ENCODE data around the gene FCSK. TPM values are rescaled to one million over a fixed set of nuclear protein-coding genes. Genes with fewer than 3 reads are reported as not detected.

FCSK gene
- total RNA-seq, 6 experiments from 2014 or later: 10.9 to 16.7 (median 13.4) TPM

- ATAC-seq (no peak), DNase-seq (no peak)
- Histone ChIP-seq H3K27ac (no peak overlapping the region), H3K36me3 (no peaks in the 10 kb centered on the region), H3K4me3 (no peak overlapping the region), H3K27me3 (no peaks in the 10 kb centered on the region), H3K9me3 (no peaks in the 10 kb centered on the region), H3K4me1 (peaks cover 0 to 14% (median 3%) of the 10 kb centered on the region in 4 donors)
- intact Hi-C loops (cut with DNase I): no loop called here
- no peak for TF ChIP-seq POLR2A (IDR thresholded peaks at IDR 0.05)
- TF ChIP-seq CTCF (IDR thresholded peaks at IDR 0.05): no peak
- 91% methylated on average over 7 of the region's 7 CpGs for WGBS (ENCODE audit: insufficient coverage, low coverage, low lambda C conversion rate, missing lambda C conversion rate)
Measured at GRCh38 chr16:70455910-70456309, 1.5 kb downstream of the FCSK start.

GRCh38 chr16:70457446-70458166 is 3.2 kb downstream of the FCSK start:
- H3K9me3 ChIP-seq: no peaks in the 10 kb centered on the region
- intact Hi-C loops (cut with DNase I): no loop called here
- no peak for DNase-seq
- no peak for ATAC-seq
- no peak for TF ChIP-seq POLR2A (IDR thresholded peaks at IDR 0.05)
- no peaks in the 10 kb centered on the region for H3K27me3 ChIP-seq
- WGBS (ENCODE audit: insufficient coverage, low coverage, low lambda C conversion rate, missing lambda C conversion rate): 89% methylated on average over 4 of the region's 5 CpGs
- H3K4me3 ChIP-seq: no peak overlapping the region
- H3K4me1 ChIP-seq: peaks cover 0 to 14% (median 3%) of the 10 kb centered on the region in 4 donors
- H3K36me3 ChIP-seq: no peaks in the 10 kb centered on the region
- H3K27ac ChIP-seq: no peak overlapping the region

GRCh38 chr16:70460737-70461261 is 6.4 kb downstream of the FCSK start:
- Histone ChIP-seq H3K27me3 (no peaks in the 10 kb centered on the region), H3K27ac (no peak overlapping the region), H3K4me3 (no peak overlapping the region), H3K9me3 (no peaks in the 10 kb centered on the region), H3K36me3 (peaks cover 0 to 14% (median 7%) of the 10 kb centered on the region in 4 donors), H3K4me1 (peaks cover 0 to 2% (median 0%) of the 10 kb centered on the region in 4 donors)
- TF ChIP-seq CTCF (IDR thresholded peaks at IDR 0.05) (no peak), POLR2A (IDR thresholded peaks at IDR 0.05) (no peak)
- ATAC-seq (peak in 2 of 4 donors; percentile 13 to 35), DNase-seq (no peak)
- 87% methylated on average over 5 of the region's 8 CpGs for WGBS (ENCODE audit: insufficient coverage, low coverage, low lambda C conversion rate, missing lambda C conversion rate)
- intact Hi-C loops (cut with DNase I): no loop called here

- H3K4me1 ChIP-seq: no peaks in the 10 kb centered on the region
- intact Hi-C loops (cut with DNase I): no loop called here
- ATAC-seq (no peak), DNase-seq (no peak)
- H3K27ac ChIP-seq: no peak overlapping the region
- whole genome bisulfite sequencing (ENCODE audit: insufficient coverage, low coverage, low lambda C conversion rate, missing lambda C conversion rate): 100% methylated on average over 1 of the region's 2 CpGs
- H3K36me3 ChIP-seq: peaks cover 0 to 14% (median 7%) of the 10 kb centered on the region in 4 donors
- H3K27me3 ChIP-seq: no peaks in the 10 kb centered on the region
- no peak overlapping the region for H3K4me3 ChIP-seq
- TF ChIP-seq POLR2A (IDR thresholded peaks at IDR 0.05) (no peak), CTCF (IDR thresholded peaks at IDR 0.05) (no peak)
- H3K9me3 ChIP-seq: no peaks in the 10 kb centered on the region
Measured at GRCh38 chr16:70463235-70463634, 8.8 kb downstream of the FCSK start.
